Ascending aorta (tissue), 2 donors: ENCODE results near the gene RNF225. TPM values are rescaled to one million over a fixed set of nuclear protein-coding genes. Genes with fewer than 3 reads are reported as not detected.

ENCODE experiments used
- DNase-seq, 2 donors: peaks; one replicate each; pipeline ENCODE4 v3.0.0-alpha.2; 2019; ENCODE audit warnings: low spot score in 2 of 2
- H3K27ac ChIP-seq, 2 donors: fragments of 200-600 bp; sonication (generic); one replicate each; pipeline ENCODE4 v1.5.1; 2016 to 2017; ENCODE audit warnings: mild to moderate bottlenecking in 1 of 2
- H3K27me3 ChIP-seq: fragments of 200-600 bp; sonication (generic); one replicate; pipeline ENCODE4 v1.5.1; 2017
- H3K36me3 ChIP-seq, 2 donors: fragments of 200-600 bp; sonication (generic); one replicate each; pipeline ENCODE4 v1.5.1; 2016
- H3K4me1 ChIP-seq, 2 donors: fragments of 200-600 bp; sonication (generic); one replicate each; pipeline ENCODE4 v1.5.1; 2016 to 2017; ENCODE audit warnings: mild to moderate bottlenecking in 1 of 2
- H3K4me3 ChIP-seq, 2 donors: fragments of 200-600 bp; sonication (generic); one replicate each; pipeline ENCODE4 v1.5.1; 2016 to 2017; ENCODE audit warnings: mild to moderate bottlenecking in 1 of 2
- H3K9me3 ChIP-seq, 2 donors: fragments of 200-600 bp; sonication (generic); one replicate each; pipeline ENCODE4 v1.5.1; 2016
- CTCF ChIP-seq, 3 experiments: fragments of 200-600 bp in 2 of 3; fragments of 450-650 bp in 1 of 3; sonication (generic) in 2 of 3; IDR thresholded peaks; one replicate each; pipeline ENCODE4 v1.5.1; 2016 to 2019; ENCODE audit warnings: antibody characterized with exemption in 3 of 3, mild to moderate bottlenecking in 1 of 3, moderate library complexity in 1 of 3
- intact Hi-C: fragments of 100-400 bp; cut with DNase I; formaldehyde crosslinking; loops from one replicate; pipeline ENCODE4 v1.15.1; 2023
- total RNA-seq: library from RNA; depleted of rRNA; stranded (reverse); fragments of >200 nt; gene quantifications from one replicate; pipeline ENCODE4 v1.1.0, GENCODE V29; 2016

The RNF225 gene
- total RNA-seq, 1 donor from 2014 or later = not detected

GRCh38 chr19:58397533-58398037 lies 2.1 kb downstream of the RNF225 start:
- Histone ChIP-seq H3K27ac (no peak overlapping the region), H3K27me3 (no peaks in the 10 kb centered on the region), H3K4me3 (no peak overlapping the region), H3K4me1 (peaks cover 7 to 10% of the 10 kb centered on the region in 2 donors), H3K9me3 (no peaks in the 10 kb centered on the region), H3K36me3 (peaks cover 21 to 27% of the 10 kb centered on the region in 2 donors)
- no peak for DNase-seq
- no peak for TF ChIP-seq CTCF (IDR thresholded peaks at IDR 0.05)
- intact Hi-C loops = no loop called here

GRCh38 chr19:58398087-58398486 lies 2.6 kb downstream of the RNF225 start:
- no peak for TF ChIP-seq CTCF (IDR thresholded peaks at IDR 0.05)
- H3K4me1 ChIP-seq = peaks cover 7 to 10% of the 10 kb centered on the region in 2 donors
- H3K36me3 ChIP-seq = peaks cover 16 to 22% of the 10 kb centered on the region in 2 donors
- H3K4me3 ChIP-seq = no peak overlapping the region
- no peak overlapping the region for H3K27ac ChIP-seq
- no peaks in the 10 kb centered on the region for H3K27me3 ChIP-seq
- intact Hi-C loops = no loop called here
- no peak for DNase-seq
- no peaks in the 10 kb centered on the region for H3K9me3 ChIP-seq

- DNase-seq = no peak
- intact Hi-C loops = no loop called here
- peaks cover 11 to 17% of the 10 kb centered on the region in 2 donors for H3K36me3 ChIP-seq
- TF ChIP-seq CTCF (IDR thresholded peaks at IDR 0.05) = no peak
- no peak overlapping the region for H3K27ac ChIP-seq
- H3K4me1 ChIP-seq = peaks cover 7 to 10% of the 10 kb centered on the region in 2 donors
- H3K9me3 ChIP-seq = no peaks in the 10 kb centered on the region
- H3K27me3 ChIP-seq = no peaks in the 10 kb centered on the region
- H3K4me3 ChIP-seq = no peak overlapping the region
These were observed 3.1 kb downstream of the RNF225 start for GRCh38 chr19:58398545-58398944.

- no peak for TF ChIP-seq CTCF (IDR thresholded peaks at IDR 0.05)
- intact Hi-C loops = loop anchor here (2.0 kb wide), 1 partner anchor 99 kb away; no protein-coding TSS in a partner anchor
- H3K4me1 ChIP-seq = peaks cover 7 to 10% of the 10 kb centered on the region in 2 donors
- no peak for DNase-seq
- no peaks in the 10 kb centered on the region for H3K27me3 ChIP-seq
- no peaks in the 10 kb centered on the region for H3K9me3 ChIP-seq
- H3K27ac ChIP-seq = no peak overlapping the region
- peak overlapping the region in 1 of 2 donors; percentile 67 for H3K4me3 ChIP-seq
- peaks cover 0 to 3% of the 10 kb centered on the region in 2 donors for H3K36me3 ChIP-seq
These were observed 4.4 kb downstream of the RNF225 start for GRCh38 chr19:58399903-58400302.

- no peak overlapping the region for H3K27ac ChIP-seq
- no peak for DNase-seq
- H3K4me3 ChIP-seq = peak overlapping the region; percentile 66 to 67
These were observed 5.0 kb downstream of the RNF225 start for GRCh38 chr19:58400316-58400915.

More at GRCh38 chr19:58400316-58400915, 5.0 kb downstream of the RNF225 start:
- no peak for TF ChIP-seq CTCF (IDR thresholded peaks at IDR 0.05)
- Histone ChIP-seq H3K27me3 (no peaks in the 10 kb centered on the region), H3K9me3 (no peaks in the 10 kb centered on the region), H3K4me1 (peaks cover 7 to 10% of the 10 kb centered on the region in 2 donors), H3K36me3 (no peaks in the 10 kb centered on the region)
- intact Hi-C loops = loop anchor here (2.0 kb wide), 1 partner anchor 98 kb away; no protein-coding TSS in a partner anchor
